ENCODE measurements around the gene ELFN2. TPM values are rescaled to one million over a fixed set of nuclear protein-coding genes. Genes with fewer than 3 reads are reported as not detected.

Gene ELFN2
- total and polyA plus RNA-seq, 4 donors: 0.07 to 0.19 (median 0.08) TPM; not detected in 1

DNA sequence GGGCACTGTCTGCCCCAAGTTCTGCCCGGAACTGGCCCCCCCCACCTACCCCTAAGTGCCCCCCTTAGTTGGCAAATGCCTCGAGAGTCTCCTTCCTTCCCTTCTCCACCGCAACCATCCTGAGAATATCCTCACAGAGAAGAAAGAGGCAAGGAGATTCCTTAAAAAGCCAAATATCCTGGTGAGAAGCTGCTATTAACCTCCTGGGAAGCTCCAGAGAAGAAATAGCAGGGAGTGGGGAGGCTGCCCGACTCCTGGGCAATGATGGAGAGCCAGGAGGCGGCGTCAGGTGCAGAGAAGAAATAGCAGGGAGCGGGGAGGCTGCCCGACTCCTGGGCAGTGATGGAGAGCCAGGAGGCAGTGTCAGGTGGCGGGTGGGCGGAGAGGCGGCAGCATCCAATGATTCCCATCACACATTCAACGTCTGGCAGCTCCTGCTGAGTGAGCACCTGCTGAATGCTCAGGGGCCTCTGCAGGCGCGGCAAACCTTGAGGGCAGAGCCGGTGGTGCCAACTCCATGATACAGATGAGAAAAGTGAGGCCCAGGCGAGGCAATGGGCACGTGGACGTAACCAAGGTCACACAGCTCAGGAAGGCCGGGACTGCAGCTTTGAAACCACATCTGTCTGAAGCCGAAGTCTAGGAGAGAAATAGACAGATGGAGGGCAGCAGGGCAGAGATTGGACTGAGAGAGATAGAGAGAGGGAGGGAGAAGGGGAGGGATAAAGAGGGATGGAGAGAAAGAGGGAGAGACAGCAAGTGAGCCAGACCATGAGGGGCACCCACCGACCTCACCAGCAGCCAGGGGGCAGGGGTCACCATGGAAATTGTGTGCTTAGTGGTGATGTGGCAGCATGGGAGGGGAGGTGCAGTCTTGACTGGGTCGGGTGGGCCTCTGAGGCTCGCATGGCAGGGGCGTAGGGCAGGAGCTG is 86.7 kb downstream of the ELFN2 start:
- H3K9me3 ChIP-seq (ENCODE audit: control insufficient read depth in 4 of 4, low read length in 3 of 4): no peaks in the 10 kb centered on the region
- no peaks in the 10 kb centered on the region for H3K36me3 ChIP-seq (ENCODE audit: control insufficient read depth in 4 of 4, insufficient read depth in 3 of 4, low read depth in 1 of 4, low read length in 3 of 4)
- DNase-seq (ENCODE audit: low spot score): no peak
- no peaks in the 10 kb centered on the region for H3K27me3 ChIP-seq (ENCODE audit: control insufficient read depth in 4 of 4, insufficient read depth in 4 of 4, low read length in 3 of 4)
- no peak overlapping the region for H3K27ac ChIP-seq (ENCODE audit: low read depth in 1 of 2, low read length in 2 of 2)
- WGBS: 65% methylated on average over 24 of the region's 24 CpGs
- peaks cover 0 to 10% (median 5%) of the 10 kb centered on the region in 4 donors for H3K4me1 ChIP-seq (ENCODE audit: control insufficient read depth in 4 of 4, insufficient read depth in 4 of 4, low read length in 3 of 4)
- no peak for TF ChIP-seq RXRA (IDR thresholded peaks at IDR 0.05)
- TF ChIP-seq, protein P1, sequence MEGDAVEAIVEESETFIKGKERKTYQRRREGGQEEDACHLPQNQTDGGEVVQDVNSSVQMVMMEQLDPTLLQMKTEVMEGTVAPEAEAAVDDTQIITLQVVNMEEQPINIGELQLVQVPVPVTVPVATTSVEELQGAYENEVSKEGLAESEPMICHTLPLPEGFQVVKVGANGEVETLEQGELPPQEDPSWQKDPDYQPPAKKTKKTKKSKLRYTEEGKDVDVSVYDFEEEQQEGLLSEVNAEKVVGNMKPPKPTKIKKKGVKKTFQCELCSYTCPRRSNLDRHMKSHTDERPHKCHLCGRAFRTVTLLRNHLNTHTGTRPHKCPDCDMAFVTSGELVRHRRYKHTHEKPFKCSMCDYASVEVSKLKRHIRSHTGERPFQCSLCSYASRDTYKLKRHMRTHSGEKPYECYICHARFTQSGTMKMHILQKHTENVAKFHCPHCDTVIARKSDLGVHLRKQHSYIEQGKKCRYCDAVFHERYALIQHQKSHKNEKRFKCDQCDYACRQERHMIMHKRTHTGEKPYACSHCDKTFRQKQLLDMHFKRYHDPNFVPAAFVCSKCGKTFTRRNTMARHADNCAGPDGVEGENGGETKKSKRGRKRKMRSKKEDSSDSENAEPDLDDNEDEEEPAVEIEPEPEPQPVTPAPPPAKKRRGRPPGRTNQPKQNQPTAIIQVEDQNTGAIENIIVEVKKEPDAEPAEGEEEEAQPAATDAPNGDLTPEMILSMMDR (IDR thresholded peaks at IDR 0.05; ENCODE audit: low read depth, low read length, missing input control): no peak
- TF ChIP-seq TAF1 (conservative IDR thresholded peaks at IDR 0.05): no peak
- TF ChIP-seq, protein P2, sequence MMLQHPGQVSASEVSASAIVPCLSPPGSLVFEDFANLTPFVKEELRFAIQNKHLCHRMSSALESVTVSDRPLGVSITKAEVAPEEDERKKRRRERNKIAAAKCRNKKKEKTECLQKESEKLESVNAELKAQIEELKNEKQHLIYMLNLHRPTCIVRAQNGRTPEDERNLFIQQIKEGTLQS (IDR thresholded peaks at IDR 0.05): no peak
- no peak for TF ChIP-seq FOXA1 (IDR thresholded peaks at IDR 0.05)
- no peak for TF ChIP-seq FOXA2 (IDR thresholded peaks at IDR 0.05)
- TF ChIP-seq, protein P3, sequence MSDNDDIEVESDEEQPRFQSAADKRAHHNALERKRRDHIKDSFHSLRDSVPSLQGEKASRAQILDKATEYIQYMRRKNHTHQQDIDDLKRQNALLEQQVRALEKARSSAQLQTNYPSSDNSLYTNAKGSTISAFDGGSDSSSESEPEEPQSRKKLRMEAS (IDR thresholded peaks at IDR 0.05): no peak
- TF ChIP-seq SP1 (IDR thresholded peaks at IDR 0.05): no peak
- TF ChIP-seq, protein P4, sequence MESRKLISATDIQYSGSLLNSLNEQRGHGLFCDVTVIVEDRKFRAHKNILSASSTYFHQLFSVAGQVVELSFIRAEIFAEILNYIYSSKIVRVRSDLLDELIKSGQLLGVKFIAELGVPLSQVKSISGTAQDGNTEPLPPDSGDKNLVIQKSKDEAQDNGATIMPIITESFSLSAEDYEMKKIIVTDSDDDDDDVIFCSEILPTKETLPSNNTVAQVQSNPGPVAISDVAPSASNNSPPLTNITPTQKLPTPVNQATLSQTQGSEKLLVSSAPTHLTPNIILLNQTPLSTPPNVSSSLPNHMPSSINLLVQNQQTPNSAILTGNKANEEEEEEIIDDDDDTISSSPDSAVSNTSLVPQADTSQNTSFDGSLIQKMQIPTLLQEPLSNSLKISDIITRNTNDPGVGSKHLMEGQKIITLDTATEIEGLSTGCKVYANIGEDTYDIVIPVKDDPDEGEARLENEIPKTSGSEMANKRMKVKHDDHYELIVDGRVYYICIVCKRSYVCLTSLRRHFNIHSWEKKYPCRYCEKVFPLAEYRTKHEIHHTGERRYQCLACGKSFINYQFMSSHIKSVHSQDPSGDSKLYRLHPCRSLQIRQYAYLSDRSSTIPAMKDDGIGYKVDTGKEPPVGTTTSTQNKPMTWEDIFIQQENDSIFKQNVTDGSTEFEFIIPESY (IDR thresholded peaks at IDR 0.05): no peak
- no peak for TF ChIP-seq RAD21 (IDR thresholded peaks at IDR 0.05)
- no peak for TF ChIP-seq HNF4A (conservative IDR thresholded peaks at IDR 0.05)
- no peak for TF ChIP-seq GABPA (IDR thresholded peaks at IDR 0.05 in 1 of 2, conservative IDR thresholded peaks at IDR 0.05 in 1 of 2)
- TF ChIP-seq JUND (IDR thresholded peaks at IDR 0.05): no peak
- TF ChIP-seq, protein P5, sequence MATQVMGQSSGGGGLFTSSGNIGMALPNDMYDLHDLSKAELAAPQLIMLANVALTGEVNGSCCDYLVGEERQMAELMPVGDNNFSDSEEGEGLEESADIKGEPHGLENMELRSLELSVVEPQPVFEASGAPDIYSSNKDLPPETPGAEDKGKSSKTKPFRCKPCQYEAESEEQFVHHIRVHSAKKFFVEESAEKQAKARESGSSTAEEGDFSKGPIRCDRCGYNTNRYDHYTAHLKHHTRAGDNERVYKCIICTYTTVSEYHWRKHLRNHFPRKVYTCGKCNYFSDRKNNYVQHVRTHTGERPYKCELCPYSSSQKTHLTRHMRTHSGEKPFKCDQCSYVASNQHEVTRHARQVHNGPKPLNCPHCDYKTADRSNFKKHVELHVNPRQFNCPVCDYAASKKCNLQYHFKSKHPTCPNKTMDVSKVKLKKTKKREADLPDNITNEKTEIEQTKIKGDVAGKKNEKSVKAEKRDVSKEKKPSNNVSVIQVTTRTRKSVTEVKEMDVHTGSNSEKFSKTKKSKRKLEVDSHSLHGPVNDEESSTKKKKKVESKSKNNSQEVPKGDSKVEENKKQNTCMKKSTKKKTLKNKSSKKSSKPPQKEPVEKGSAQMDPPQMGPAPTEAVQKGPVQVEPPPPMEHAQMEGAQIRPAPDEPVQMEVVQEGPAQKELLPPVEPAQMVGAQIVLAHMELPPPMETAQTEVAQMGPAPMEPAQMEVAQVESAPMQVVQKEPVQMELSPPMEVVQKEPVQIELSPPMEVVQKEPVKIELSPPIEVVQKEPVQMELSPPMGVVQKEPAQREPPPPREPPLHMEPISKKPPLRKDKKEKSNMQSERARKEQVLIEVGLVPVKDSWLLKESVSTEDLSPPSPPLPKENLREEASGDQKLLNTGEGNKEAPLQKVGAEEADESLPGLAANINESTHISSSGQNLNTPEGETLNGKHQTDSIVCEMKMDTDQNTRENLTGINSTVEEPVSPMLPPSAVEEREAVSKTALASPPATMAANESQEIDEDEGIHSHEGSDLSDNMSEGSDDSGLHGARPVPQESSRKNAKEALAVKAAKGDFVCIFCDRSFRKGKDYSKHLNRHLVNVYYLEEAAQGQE (IDR thresholded peaks at IDR 0.05): no peak
- TF ChIP-seq NR2F2 (IDR thresholded peaks at IDR 0.05): no peak
- TF ChIP-seq HNF4G (IDR thresholded peaks at IDR 0.05): no peak
- no peak for TF ChIP-seq EGR1 (IDR thresholded peaks at IDR 0.05; ENCODE audit: low read depth in 2 of 2)
- TF ChIP-seq YY1 (IDR thresholded peaks at IDR 0.05): no peak
- no peak overlapping the region for H3K9ac ChIP-seq (ENCODE audit: low read depth in 1 of 2, low read length in 2 of 2)
- no peak overlapping the region for H3K4me3 ChIP-seq (ENCODE audit: low read depth in 1 of 3, low read length in 3 of 3)

Data from liver (tissue), 9 donors.